ENCODE measurements around the gene SAMD11.
A peak's percentile ranks its signal among the peaks of the same experiment; 100 is the strongest.

Gene SAMD11

DNA sequence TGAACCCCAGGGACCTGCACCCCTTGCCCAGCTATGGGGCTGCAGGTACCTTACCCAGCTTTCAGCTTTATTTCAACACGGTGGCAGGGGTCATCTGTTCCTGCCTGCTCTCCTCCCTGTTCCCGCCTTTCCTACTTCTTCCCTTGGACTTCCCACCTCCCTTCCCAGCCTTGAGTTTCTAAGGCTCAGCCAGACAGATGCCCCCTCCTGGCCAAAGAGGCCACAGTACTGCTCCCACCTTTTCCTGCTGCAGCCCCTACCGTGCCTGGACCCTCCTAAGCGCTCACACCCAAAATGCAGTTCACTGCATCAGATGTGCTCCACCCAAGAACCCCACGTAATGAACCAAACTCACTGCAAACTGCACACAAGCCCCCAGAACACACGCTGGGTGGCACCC lies 27.6 kb downstream of the SAMD11 start:
- H3K9me3 Mint-ChIP-seq, result no peaks in the 10 kb centered on the region
- H3K27me3 Mint-ChIP-seq, result no peaks in the 10 kb centered on the region
- no peaks in the 10 kb centered on the region for H3K4me1 Mint-ChIP-seq
- CTCF ChIA-PET, result no interaction called here
- no peak overlapping the region for H3K27ac Mint-ChIP-seq
- no peak for DNase-seq
- peaks cover 47% of the 10 kb centered on the region for H3K36me3 Mint-ChIP-seq
- no peak overlapping the region for H3K4me3 Mint-ChIP-seq

DNA sequence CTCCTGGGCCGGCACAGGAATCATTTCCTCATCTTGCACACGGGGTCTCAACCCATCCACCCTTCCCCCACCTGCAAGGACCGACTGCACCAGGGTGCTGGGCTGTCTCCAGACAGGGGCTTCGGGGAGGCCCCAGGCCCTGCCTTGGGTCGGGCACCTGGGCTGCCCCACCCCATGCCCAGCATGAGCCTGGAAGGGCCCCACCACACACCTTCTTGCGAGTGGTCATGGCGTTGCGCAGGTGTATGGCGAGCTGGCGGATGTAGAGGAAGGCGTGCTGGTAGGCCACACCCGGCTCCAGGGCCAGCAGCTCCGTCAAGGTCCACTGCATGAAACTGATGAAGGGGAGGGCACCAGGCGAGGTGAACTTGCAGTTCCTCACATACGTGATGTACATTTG lies 28.5 kb downstream of the SAMD11 start:
- no peak overlapping the region for H3K4me3 Mint-ChIP-seq
- peaks cover 4% of the 10 kb centered on the region for H3K4me1 Mint-ChIP-seq
- no peak overlapping the region for H3K27ac Mint-ChIP-seq
- H3K9me3 Mint-ChIP-seq, result no peaks in the 10 kb centered on the region
- no peaks in the 10 kb centered on the region for H3K27me3 Mint-ChIP-seq
- peaks cover 46% of the 10 kb centered on the region for H3K36me3 Mint-ChIP-seq
- no peak for DNase-seq
- CTCF ChIA-PET, result no interaction called here

DNA sequence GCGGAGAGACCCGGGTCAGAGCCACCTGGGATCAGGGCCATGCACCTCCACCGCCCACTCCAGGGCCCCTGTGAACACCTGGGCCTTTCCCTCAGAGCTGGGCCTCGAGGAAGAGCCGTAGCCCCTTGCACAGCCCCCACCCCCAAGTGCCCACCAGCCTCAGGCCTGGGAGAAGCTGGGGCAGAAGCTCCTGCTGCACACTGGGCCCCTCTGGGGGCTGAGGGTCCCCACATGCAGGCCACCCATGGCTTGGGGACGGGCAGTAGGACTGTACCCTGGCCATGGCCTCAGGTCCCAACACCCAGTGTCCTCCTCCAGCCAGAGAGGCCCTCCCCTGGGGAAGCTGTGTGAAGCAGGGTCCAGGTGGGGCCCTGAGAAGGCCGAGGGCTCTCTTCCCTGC lies 28.9 kb downstream of the SAMD11 start:
- CTCF ChIA-PET, result no interaction called here
- no peak overlapping the region for H3K4me3 Mint-ChIP-seq
- peaks cover 8% of the 10 kb centered on the region for H3K4me1 Mint-ChIP-seq
- H3K9me3 Mint-ChIP-seq, result no peaks in the 10 kb centered on the region
- H3K27me3 Mint-ChIP-seq, result no peaks in the 10 kb centered on the region
- peaks cover 44% of the 10 kb centered on the region for H3K36me3 Mint-ChIP-seq
- H3K27ac Mint-ChIP-seq, result no peak overlapping the region
- DNase-seq, result no peak

DNA sequence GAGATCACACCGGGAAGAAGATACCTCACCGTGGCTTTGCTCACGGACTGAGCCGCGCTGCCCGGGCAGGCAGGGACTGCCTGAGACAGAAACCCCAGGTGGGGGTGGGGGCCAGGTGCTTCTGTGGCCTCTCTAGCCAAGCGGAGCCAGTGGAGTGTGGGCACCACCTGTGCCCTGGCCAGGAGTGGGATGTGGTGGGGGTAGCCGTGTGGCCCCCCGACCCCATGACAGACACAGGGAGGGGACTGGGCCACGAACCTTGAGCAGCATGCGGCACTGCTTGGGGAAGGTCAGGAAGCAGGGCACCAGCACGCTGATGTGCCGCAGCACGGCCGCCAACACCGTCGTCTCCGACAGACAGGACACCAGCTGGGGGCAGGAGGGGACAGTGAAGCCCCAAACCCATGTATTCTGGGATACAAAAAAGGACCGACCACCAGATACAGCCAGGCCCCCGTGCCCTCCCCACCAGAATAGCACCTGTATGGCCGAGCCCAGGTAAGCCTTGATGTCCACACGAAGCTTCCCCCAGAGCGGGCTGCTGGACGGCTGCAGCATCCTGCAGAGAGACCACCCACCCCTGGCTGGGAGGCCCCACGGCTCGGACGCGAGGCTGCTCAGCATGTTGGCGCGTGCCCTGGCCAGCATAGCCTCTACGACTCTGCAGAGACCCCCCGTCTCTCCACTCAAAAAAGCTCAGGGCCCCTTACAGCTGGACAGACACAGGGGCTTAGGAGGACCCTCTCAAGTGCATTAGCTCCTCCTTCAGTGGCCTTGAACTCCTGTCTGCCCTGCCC lies 30.0 kb downstream of the SAMD11 start:
- peaks cover 18% of the 10 kb centered on the region for H3K4me1 Mint-ChIP-seq
- no peaks in the 10 kb centered on the region for H3K27me3 Mint-ChIP-seq
- no peak for DNase-seq
- H3K36me3 Mint-ChIP-seq, result peaks cover 46% of the 10 kb centered on the region
- H3K4me3 Mint-ChIP-seq, result no peak overlapping the region
- H3K9me3 Mint-ChIP-seq, result no peaks in the 10 kb centered on the region
- H3K27ac Mint-ChIP-seq, result no peak overlapping the region
- CTCF ChIA-PET, result no interaction called here

DNA sequence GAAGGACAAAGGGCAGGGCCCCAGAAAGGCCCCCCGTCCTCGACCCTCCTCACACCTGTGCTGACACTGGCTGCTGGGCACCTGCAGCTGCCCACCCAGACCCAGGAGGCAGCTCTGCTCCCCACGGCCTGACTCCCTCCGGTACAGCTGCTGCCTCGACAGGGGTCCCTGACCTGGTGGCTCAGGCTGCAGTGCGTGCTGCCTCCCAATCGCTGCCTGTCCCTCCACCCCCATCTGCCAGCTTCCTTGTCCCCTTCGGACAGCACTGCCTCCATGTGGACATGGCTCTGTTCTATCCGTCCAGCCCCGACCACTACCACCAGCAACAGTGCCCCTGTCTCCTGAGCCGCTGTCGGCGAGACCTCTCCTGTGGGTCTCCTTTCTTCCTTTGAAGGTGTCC lies 31.2 kb downstream of the SAMD11 start:
- no peaks in the 10 kb centered on the region for H3K9me3 Mint-ChIP-seq
- CTCF ChIA-PET, result no interaction called here
- H3K27ac Mint-ChIP-seq, result no peak overlapping the region

DNA sequence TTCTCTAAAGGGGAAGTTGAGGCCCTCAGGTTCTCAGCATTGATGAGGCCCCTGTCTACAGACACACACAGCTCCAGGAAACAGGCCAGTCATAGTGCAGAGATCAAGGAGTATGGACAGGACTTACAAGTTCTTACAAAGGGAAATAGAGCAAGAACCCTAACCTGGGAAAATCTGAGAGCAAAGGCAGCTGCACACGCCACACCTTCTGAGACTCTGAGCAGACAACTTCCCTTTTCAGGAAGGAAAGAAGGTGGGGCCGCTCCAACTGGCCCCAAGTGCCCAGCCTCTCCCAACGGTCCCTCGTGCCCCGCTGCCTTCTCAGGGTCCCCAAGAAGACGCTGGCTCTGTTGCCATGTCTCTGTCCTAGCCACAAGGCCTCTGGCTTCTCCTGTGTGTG lies 31.8 kb downstream of the SAMD11 start:
- H3K9me3 Mint-ChIP-seq, result no peaks in the 10 kb centered on the region
- no peak overlapping the region for H3K4me3 Mint-ChIP-seq
- peaks cover 23% of the 10 kb centered on the region for H3K4me1 Mint-ChIP-seq
- H3K36me3 Mint-ChIP-seq, result peaks cover 31% of the 10 kb centered on the region
- DNase-seq, result no peak
- CTCF ChIA-PET, result no interaction called here
- peaks cover 6% of the 10 kb centered on the region for H3K27me3 Mint-ChIP-seq
- no peak overlapping the region for H3K27ac Mint-ChIP-seq

More for the DNA sequence above, 31.2 kb downstream of the SAMD11 start:
- Mint-ChIP-seq H3K36me3 (peaks cover 36% of the 10 kb centered on the region), H3K4me1 (peaks cover 18% of the 10 kb centered on the region), H3K4me3 (no peak overlapping the region), H3K27me3 (peaks cover under 1% of the 10 kb centered on the region)
- DNase-seq, result no peak

DNA sequence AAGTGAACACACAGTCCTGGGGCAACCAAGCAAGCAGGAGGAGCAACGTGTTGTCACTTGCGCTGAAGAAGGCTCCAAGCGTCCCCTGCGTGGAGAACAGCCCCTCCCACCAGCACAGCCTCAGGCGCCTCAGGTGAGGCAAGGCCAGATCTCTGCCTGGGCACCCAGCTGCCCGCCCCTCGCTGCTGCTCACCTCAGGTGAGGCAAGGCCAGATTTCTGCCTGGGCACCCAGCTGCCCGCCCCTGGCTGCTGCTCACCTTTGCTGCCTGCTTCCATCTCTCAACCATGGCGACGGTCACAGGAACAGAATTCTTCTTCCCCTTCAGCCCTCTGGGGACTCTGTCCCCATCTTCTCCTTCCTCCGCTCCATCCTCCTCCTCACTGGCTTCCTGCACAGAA lies 32.9 kb downstream of the SAMD11 start:
- no peak overlapping the region for H3K4me3 Mint-ChIP-seq
- CTCF ChIA-PET, result no interaction called here
- H3K4me1 Mint-ChIP-seq, result peaks cover 23% of the 10 kb centered on the region
- no peak overlapping the region for H3K27ac Mint-ChIP-seq
- no peaks in the 10 kb centered on the region for H3K9me3 Mint-ChIP-seq
- H3K27me3 Mint-ChIP-seq, result peaks cover 6% of the 10 kb centered on the region
- peaks cover 25% of the 10 kb centered on the region for H3K36me3 Mint-ChIP-seq
- DNase-seq, result no peak

DNA sequence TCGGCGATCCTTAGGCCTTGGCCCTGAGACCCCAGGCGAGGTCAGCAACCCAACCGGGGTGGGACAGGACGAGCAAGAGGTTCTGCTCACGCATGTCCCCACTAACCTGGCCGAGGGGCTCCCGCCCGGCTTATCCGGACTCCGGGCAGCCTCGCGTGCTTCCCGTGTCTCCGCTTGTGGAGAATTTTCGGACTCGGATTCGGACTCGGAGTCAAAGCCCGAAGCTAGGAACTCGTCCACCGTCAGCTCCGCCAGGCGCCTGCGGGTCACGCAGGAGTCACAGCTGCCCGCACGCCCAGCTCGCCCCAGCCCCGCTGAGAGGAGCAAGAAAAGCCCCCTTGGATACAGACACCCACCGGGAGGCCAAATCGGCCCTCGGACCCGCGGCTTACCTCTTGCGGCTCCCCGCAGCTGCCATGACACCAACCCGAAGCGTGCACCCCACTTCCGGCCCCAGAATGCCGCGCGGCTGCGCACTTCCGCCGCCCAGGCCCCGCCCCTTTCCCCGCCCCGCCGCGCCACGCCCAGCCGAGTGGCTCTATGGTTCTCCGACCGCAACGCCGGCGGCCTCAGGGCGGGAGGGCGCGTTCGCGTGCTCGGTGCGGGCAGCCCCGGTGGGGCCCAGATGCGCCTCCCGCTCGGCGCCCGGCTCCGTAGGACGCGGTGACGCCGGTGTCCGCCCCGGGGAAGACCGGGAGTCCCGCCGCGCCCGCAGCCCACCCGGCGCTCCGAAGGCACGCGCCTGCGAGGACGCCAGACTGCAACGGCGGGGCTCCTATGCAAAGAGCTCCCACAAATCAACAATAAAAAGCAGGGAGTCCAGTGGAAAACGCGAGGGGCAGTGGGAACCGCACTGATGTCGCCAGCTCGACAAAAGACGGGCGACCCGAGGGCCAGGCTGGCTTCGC lies 35.4 kb downstream of the SAMD11 start, which contains the start of gene NOC2L:
Gene NOC2L, minus strand, starts transcription at position 434 of the 908 bp plus-strand sequence. Its CDS starts 16 bp downstream, at position 418.
- DNase-seq, result peak; percentile 96
- peaks cover 6% of the 10 kb centered on the region for H3K27me3 Mint-ChIP-seq
- CTCF ChIA-PET, result no interaction called here
- no peaks in the 10 kb centered on the region for H3K9me3 Mint-ChIP-seq
- peak within 1 kb of the TSS; percentile 88 for H3K4me3 Mint-ChIP-seq
- peaks cover 26% of the 10 kb centered on the region for H3K4me1 Mint-ChIP-seq
- peak within 1 kb of the TSS; percentile 64 for H3K27ac Mint-ChIP-seq
- H3K36me3 Mint-ChIP-seq, result peaks cover 17% of the 10 kb centered on the region

DNA sequence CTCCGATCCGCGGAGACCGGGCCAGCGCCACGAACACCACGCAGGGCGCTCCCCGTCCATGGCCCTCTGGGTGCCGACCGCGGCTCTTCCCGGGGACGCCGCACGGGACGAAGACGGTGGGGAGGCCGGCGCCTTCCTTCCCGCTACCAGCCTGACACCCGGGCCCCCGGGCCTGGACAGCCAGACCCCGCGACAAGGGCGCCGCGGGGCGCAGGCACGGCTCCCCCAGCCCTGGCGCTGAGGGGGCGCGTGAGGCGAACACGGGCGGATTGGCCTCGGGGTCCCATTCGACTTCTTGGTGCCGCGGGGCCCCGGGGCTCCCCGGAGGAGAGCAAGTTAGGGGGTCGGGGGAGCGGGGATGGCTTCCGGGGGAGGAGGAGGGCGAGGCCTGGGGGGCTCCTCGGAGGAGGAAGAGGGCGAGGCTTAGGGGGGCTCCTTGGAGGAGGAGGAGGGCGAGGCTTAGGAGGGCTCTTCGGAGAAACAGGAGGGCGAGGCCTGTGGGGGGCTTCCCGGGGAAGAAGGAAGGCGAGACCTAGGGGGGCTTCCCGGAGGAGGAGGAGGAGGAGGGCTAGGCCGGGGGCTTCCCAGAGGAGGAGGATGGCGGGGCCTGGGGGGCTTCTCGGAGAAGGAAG lies 36.1 kb downstream of the SAMD11 start:
- Mint-ChIP-seq H3K27me3 (peaks cover 6% of the 10 kb centered on the region), H3K4me1 (peaks cover 26% of the 10 kb centered on the region), H3K27ac (no peak overlapping the region), H3K36me3 (peaks cover 12% of the 10 kb centered on the region), H3K4me3 (peak overlapping the region; percentile 88), H3K9me3 (no peaks in the 10 kb centered on the region)
- no peak for DNase-seq
- CTCF ChIA-PET, result no interaction called here

DNA sequence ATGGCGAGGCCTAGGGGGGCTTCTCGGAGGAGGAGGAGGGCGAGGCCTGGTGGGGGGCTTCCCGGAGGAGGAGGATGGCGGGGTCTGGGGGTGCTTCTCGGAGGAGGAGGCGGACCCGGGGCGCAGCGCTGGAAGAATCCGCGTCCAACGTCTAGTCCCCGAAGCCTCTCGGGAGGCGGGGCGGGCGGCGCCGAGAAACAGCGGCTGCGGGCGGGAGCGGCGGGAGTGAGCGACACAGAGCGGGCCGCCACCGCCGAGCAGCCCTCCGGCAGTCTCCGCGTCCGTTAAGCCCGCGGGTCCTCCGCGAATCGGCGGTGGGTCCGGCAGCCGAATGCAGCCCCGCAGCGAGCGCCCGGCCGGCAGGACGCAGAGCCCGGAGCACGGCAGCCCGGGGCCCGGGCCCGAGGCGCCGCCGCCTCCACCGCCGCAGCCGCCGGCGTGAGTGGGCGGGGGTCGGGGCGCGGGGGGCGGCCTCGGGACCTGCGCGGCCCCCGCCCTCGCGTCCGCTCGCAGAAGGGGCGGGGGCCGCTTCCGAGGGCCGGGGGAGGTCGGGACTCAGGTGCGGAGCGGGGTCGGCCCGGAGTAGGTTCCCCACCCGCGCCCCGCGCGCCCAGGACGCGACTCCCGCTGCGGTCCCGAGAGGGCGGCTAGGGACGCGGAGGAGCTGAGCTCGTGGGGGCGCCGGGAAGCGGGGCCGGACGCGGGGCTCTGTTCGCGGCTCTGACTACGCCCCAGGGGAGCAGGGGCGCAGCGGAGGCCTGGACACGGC lies 36.8 kb downstream of the SAMD11 start, which contains the start of gene KLHL17:
Gene KLHL17, plus strand, starts transcription at position 222 of the 769 bp plus-strand sequence. Its CDS starts 110 bp downstream, at position 332.
- DNase-seq, result peak; percentile 86
- Mint-ChIP-seq H3K27me3 (peaks cover 6% of the 10 kb centered on the region), H3K36me3 (peaks cover 6% of the 10 kb centered on the region), H3K4me3 (peak within 1 kb of the TSS; percentile 88), H3K27ac (no peak within 1 kb of the TSS), H3K4me1 (peaks cover 29% of the 10 kb centered on the region), H3K9me3 (no peaks in the 10 kb centered on the region)
- CTCF ChIA-PET, result no interaction called here

DNA sequence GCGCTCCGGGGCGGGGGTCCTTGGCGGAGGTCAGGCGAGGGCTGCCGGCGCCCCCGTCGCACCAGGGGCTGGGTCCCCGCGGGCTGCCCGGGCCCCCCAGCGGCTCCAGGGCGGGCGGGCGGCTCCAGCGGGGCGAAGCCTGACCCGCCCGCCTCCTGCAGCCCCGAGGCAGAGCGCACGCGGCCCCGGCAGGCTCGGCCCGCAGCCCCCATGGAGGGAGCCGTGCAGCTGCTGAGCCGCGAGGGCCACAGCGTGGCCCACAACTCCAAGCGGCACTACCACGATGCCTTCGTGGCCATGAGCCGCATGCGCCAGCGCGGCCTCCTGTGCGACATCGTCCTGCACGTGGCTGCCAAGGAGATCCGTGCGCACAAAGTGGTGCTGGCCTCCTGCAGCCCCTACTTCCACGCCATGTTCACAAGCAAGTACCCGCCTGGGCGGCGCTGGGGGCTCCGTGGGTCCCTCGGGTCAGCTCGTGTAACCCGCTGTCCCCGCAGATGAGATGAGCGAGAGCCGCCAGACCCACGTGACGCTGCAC lies 37.5 kb downstream of the SAMD11 start:
- CTCF ChIA-PET, result no interaction called here
- H3K4me3 Mint-ChIP-seq, result peak overlapping the region; percentile 65
- H3K9me3 Mint-ChIP-seq, result no peaks in the 10 kb centered on the region
- H3K27me3 Mint-ChIP-seq, result peaks cover 6% of the 10 kb centered on the region
- H3K36me3 Mint-ChIP-seq, result peaks cover 4% of the 10 kb centered on the region
- H3K27ac Mint-ChIP-seq, result no peak overlapping the region
- H3K4me1 Mint-ChIP-seq, result peaks cover 31% of the 10 kb centered on the region
- DNase-seq, result no peak

DNA sequence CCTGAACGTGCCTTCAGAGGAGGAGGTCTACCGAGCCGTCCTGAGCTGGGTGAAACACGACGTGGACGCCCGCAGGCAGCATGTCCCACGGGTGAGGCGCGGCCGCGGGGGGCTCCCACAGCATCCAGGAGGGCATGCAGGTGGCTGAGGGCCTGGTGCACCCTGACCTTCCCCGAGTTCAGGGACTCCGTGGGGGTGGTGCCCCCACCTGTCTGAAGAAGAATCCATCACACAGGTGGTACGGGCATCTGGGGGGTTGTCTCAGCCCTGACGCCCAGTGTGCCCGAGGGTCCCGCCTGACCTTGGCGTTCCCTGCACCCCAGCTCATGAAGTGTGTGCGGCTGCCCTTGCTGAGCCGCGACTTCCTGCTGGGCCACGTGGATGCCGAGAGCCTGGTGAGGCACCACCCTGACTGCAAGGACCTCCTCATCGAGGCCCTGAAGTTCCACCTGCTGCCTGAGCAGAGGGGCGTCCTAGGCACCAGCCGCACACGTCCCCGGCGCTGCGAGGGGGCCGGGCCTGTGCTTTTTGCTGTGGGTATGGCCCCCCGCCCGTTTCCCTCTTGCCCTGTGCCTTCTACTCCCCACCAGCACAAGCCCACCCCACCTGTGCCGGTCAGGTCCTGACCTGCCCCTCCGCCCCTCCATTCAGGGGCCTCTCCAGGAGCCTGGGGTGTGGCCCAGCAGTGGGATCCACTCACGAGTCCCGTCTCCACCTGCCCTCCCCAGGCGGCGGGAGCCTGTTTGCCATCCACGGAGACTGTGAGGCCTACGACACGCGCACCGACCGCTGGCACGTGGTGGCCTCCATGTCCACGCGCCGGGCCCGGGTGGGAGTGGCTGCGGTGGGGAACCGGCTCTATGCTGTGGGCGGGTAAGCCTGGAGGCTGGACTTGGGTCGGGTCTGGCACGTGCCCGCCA lies 38.9 kb downstream of the SAMD11 start:
- CTCF ChIA-PET, result no interaction called here
- Mint-ChIP-seq H3K27ac (no peak overlapping the region), H3K9me3 (no peaks in the 10 kb centered on the region), H3K4me3 (peak overlapping the region; percentile 65), H3K4me1 (peaks cover 29% of the 10 kb centered on the region), H3K27me3 (peaks cover 14% of the 10 kb centered on the region), H3K36me3 (peaks cover 2% of the 10 kb centered on the region)
- no peak for DNase-seq

DNA sequence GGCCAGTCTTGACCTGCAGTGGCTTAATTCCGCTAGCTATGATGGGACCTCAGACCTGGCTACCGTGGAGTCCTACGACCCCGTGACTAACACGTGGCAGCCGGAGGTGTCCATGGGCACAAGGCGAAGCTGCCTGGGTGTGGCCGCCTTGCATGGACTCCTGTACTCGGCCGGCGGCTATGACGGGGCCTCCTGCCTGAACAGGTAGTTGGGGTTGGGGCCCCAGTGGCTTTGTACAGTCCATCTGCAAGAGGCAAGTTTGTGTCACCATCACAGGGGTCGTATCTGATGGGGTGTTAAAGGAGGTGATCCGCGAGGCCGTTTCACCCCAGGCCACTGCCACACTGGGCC lies 39.6 kb downstream of the SAMD11 start:
- Mint-ChIP-seq H3K36me3 (peaks cover 2% of the 10 kb centered on the region), H3K27me3 (peaks cover 18% of the 10 kb centered on the region), H3K4me3 (no peak overlapping the region), H3K9me3 (no peaks in the 10 kb centered on the region), H3K27ac (no peak overlapping the region), H3K4me1 (peaks cover 25% of the 10 kb centered on the region)
- CTCF ChIA-PET, result no interaction called here
- DNase-seq, result no peak

Measured in activated naive CD4-positive, alpha-beta T cell treated with anti-CD3 and anti-CD28 coated beads, Interleukin-2, amount 10 ng/mL, durations not matched to agents 7 days and 5 days (primary cell).